ENCODE measurements around the gene SGCD.

SGCD gene

DNA sequence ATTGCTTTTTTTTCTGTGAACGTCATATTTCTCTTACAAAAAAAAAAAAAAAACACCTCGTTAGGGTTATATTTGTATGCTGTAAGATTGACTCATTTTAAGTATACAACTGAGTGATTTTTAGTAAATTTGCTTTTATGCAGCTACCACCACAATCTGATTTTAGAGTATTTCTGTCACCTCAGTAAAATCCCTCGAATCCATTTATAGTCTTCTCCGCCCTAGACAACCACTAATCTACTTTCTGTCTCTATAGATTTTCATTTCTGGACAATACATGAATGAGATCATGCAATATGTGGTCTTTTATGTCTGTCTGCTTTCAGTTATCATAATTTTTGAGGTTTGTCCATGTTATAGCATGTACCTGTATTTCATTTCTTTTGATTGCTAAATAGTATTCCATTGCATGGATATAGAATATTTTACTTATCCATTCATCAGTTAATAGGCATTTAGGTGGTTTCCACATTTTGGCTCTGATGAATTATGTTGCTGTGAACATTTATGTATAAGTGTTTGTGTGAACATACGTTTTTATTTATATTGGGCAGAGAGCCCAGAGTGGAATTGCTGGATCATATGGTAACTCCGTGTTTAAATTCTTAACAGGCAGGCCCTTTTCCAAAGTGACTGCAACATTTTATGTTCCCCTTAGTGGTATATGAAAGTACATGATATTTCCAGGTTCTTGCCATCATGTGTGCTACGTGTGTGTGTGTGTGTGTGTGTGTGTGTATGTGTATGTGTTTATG lies 171.4 kb downstream of the SGCD start:
- Histone ChIP-seq H3K4me3 (ENCODE audit: low read length) (no peak overlapping the region), H3K4me2 (ENCODE audit: low read length) (no peak overlapping the region), H3K27ac (ENCODE audit: low read depth, low read length) (no peak overlapping the region), H3K56ac (ENCODE audit: low read length) (no peak overlapping the region), H3K18ac (ENCODE audit: low read length) (no peak overlapping the region), H4K5ac (ENCODE audit: low read length) (no peak overlapping the region), H3K36me3 (ENCODE audit: control insufficient read depth, insufficient read depth, low read length) (no peaks in the 10 kb centered on the region), H2BK120ac (ENCODE audit: low read depth, low read length) (no peak overlapping the region), H3K27me3 (ENCODE audit: insufficient read depth, low read length, poor library complexity) (no peaks in the 10 kb centered on the region), H3K9ac (ENCODE audit: low read length) (no peak overlapping the region), H3K79me2 (ENCODE audit: control insufficient read depth, insufficient read depth, low read length) (no peaks in the 10 kb centered on the region), H3K23ac (ENCODE audit: low read length) (no peak overlapping the region), H3K4ac (ENCODE audit: low read depth, low read length) (no peak overlapping the region), H2AK5ac (ENCODE audit: low read length) (no peak overlapping the region), H3K79me1 (ENCODE audit: low read length) (no peaks in the 10 kb centered on the region), H2BK15ac (replicated peaks; ENCODE audit: low read depth) (no peak overlapping the region), H4K8ac (ENCODE audit: low read depth, low read length) (no peak overlapping the region), H3K4me1 (ENCODE audit: control insufficient read depth, low read depth, low read length) (no peaks in the 10 kb centered on the region), H2BK5ac (ENCODE audit: low read length) (no peak overlapping the region)
- DNase-seq = no peak
- no CpG with 5 or more reads among the region's 7 CpGs for WGBS (ENCODE audit: extremely low coverage, insufficient coverage, low lambda C conversion rate)

- no peak overlapping the region for H4K5ac ChIP-seq (ENCODE audit: low read length)
- H3K4me3 ChIP-seq (ENCODE audit: low read length) = no peak overlapping the region
- no peaks in the 10 kb centered on the region for H3K4me1 ChIP-seq (ENCODE audit: control insufficient read depth, low read depth, low read length)
- H3K27me3 ChIP-seq (ENCODE audit: insufficient read depth, low read length, poor library complexity) = no peaks in the 10 kb centered on the region
- H3K56ac ChIP-seq (ENCODE audit: low read length) = no peak overlapping the region
- no peak overlapping the region for H2BK15ac ChIP-seq (replicated peaks; ENCODE audit: low read depth)
- no peak for DNase-seq
- no peaks in the 10 kb centered on the region for H3K36me3 ChIP-seq (ENCODE audit: control insufficient read depth, insufficient read depth, low read length)
- H3K79me2 ChIP-seq (ENCODE audit: control insufficient read depth, insufficient read depth, low read length) = no peaks in the 10 kb centered on the region
- H2BK120ac ChIP-seq (ENCODE audit: low read depth, low read length) = no peak overlapping the region
- H3K18ac ChIP-seq (ENCODE audit: low read length) = no peak overlapping the region
- H2AK5ac ChIP-seq (ENCODE audit: low read length) = no peak overlapping the region
- no peak overlapping the region for H3K4ac ChIP-seq (ENCODE audit: low read depth, low read length)
- no peak overlapping the region for H3K9ac ChIP-seq (ENCODE audit: low read length)
- H2BK5ac ChIP-seq (ENCODE audit: low read length) = no peak overlapping the region
- no peaks in the 10 kb centered on the region for H3K79me1 ChIP-seq (ENCODE audit: low read length)
- H3K27ac ChIP-seq (ENCODE audit: low read depth, low read length) = no peak overlapping the region
- no peak overlapping the region for H4K8ac ChIP-seq (ENCODE audit: low read depth, low read length)
- H3K23ac ChIP-seq (ENCODE audit: low read length) = no peak overlapping the region
- WGBS (ENCODE audit: extremely low coverage, insufficient coverage, low lambda C conversion rate) = no CpG with 5 or more reads among the region's 5 CpGs
- no peak overlapping the region for H3K4me2 ChIP-seq (ENCODE audit: low read length)
These were observed 173.8 kb downstream of the SGCD start for GRCh38 chr5:156500755-156501154.

GRCh38 chr5:156505101-156505500 lies 178.1 kb downstream of the SGCD start:
- no peak overlapping the region for H2BK5ac ChIP-seq (ENCODE audit: low read length)
- no peak for DNase-seq
- no peak overlapping the region for H4K5ac ChIP-seq (ENCODE audit: low read length)
- no peaks in the 10 kb centered on the region for H3K79me1 ChIP-seq (ENCODE audit: low read length)
- no peak overlapping the region for H3K4me2 ChIP-seq (ENCODE audit: low read length)
- H3K4me1 ChIP-seq (ENCODE audit: control insufficient read depth, low read depth, low read length) = no peaks in the 10 kb centered on the region
- H3K56ac ChIP-seq (ENCODE audit: low read length) = no peak overlapping the region
- no peak overlapping the region for H4K8ac ChIP-seq (ENCODE audit: low read depth, low read length)
- H3K4me3 ChIP-seq (ENCODE audit: low read length) = no peak overlapping the region
- H3K79me2 ChIP-seq (ENCODE audit: control insufficient read depth, insufficient read depth, low read length) = no peaks in the 10 kb centered on the region
- no CpG with 5 or more reads among the region's 5 CpGs for WGBS (ENCODE audit: extremely low coverage, insufficient coverage, low lambda C conversion rate)
- no peak overlapping the region for H3K27ac ChIP-seq (ENCODE audit: low read depth, low read length)
- no peak overlapping the region for H3K23ac ChIP-seq (ENCODE audit: low read length)
- no peaks in the 10 kb centered on the region for H3K27me3 ChIP-seq (ENCODE audit: insufficient read depth, low read length, poor library complexity)
- H3K4ac ChIP-seq (ENCODE audit: low read depth, low read length) = no peak overlapping the region
- no peaks in the 10 kb centered on the region for H3K36me3 ChIP-seq (ENCODE audit: control insufficient read depth, insufficient read depth, low read length)
- H2AK5ac ChIP-seq (ENCODE audit: low read length) = no peak overlapping the region
- H2BK120ac ChIP-seq (ENCODE audit: low read depth, low read length) = no peak overlapping the region
- no peak overlapping the region for H3K9ac ChIP-seq (ENCODE audit: low read length)
- H2BK15ac ChIP-seq (replicated peaks; ENCODE audit: low read depth) = no peak overlapping the region
- no peak overlapping the region for H3K18ac ChIP-seq (ENCODE audit: low read length)

DNA sequence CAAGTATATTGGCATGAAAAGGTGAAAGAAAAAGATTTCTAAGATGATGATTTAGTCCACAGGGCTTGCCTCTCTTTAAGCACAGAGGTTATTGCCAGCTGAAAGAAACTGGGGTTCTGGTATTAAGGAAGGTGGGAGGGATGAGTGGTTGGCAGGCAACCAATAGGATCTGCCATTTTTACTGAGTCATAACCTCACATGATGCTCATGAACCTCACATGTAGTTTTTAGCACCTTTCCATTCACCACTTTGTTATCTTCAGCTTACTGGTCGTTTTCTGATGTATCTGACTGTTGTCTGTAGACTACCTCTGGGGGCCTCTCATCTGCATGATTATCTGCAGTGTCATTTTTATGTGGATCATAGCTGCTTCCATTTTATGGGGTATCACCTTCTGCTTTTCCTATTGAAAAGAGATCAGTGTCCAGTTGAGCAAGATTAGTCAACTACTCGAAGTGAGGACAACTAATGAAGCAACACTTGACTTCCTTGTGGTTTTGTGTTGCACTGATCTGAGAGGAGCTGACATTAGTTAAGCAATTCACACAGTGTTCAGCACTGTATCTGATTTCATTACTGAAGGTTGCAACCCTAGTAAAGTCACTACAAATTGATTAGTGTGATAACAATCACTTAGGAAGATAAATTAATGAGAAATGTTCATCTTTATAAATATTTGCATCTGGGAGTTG lies 186.3 kb downstream of the SGCD start:
- Histone ChIP-seq H2BK15ac (replicated peaks; ENCODE audit: low read depth) (no peak overlapping the region), H3K79me1 (ENCODE audit: low read length) (no peaks in the 10 kb centered on the region), H3K79me2 (ENCODE audit: control insufficient read depth, insufficient read depth, low read length) (no peaks in the 10 kb centered on the region), H3K4me2 (ENCODE audit: low read length) (no peak overlapping the region), H3K4ac (ENCODE audit: low read depth, low read length) (no peak overlapping the region), H3K23ac (ENCODE audit: low read length) (no peak overlapping the region), H3K18ac (ENCODE audit: low read length) (no peak overlapping the region), H2BK120ac (ENCODE audit: low read depth, low read length) (no peak overlapping the region), H2BK5ac (ENCODE audit: low read length) (no peak overlapping the region), H3K56ac (ENCODE audit: low read length) (no peak overlapping the region), H3K9ac (ENCODE audit: low read length) (no peak overlapping the region), H3K4me3 (ENCODE audit: low read length) (no peak overlapping the region), H2AK5ac (ENCODE audit: low read length) (no peak overlapping the region), H4K8ac (ENCODE audit: low read depth, low read length) (no peak overlapping the region), H3K27ac (ENCODE audit: low read depth, low read length) (no peak overlapping the region), H3K4me1 (ENCODE audit: control insufficient read depth, low read depth, low read length) (no peaks in the 10 kb centered on the region), H3K36me3 (ENCODE audit: control insufficient read depth, insufficient read depth, low read length) (no peaks in the 10 kb centered on the region), H3K27me3 (ENCODE audit: insufficient read depth, low read length, poor library complexity) (no peaks in the 10 kb centered on the region), H4K5ac (ENCODE audit: low read length) (no peak overlapping the region)
- no CpG with 5 or more reads among the region's 2 CpGs for WGBS (ENCODE audit: extremely low coverage, insufficient coverage, low lambda C conversion rate)
- no peak for DNase-seq

DNA sequence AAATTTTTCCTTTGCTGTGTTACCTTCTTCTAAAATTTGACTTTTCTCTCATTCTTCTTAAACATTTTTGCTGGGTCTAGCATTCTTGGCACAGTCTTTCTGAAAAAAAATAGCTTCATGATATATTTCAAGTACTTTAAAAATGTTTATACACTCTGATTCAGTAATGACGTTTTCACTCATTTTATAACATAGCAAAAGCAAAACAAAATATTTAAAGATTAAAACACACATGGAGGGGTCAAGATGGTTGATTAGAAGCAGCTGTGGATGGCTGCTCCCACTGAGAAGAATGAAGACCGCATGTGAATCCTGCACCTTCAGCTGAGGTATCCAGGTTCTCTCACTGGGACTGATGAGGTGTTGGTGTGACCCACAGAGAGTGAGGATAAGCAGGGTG lies 188.2 kb downstream of the SGCD start:
- DNase-seq = no peak
- H3K27ac ChIP-seq (ENCODE audit: low read depth, low read length) = no peak overlapping the region
- H3K4ac ChIP-seq (ENCODE audit: low read depth, low read length) = no peak overlapping the region
- no peak overlapping the region for H2AK5ac ChIP-seq (ENCODE audit: low read length)
- no peak overlapping the region for H3K4me2 ChIP-seq (ENCODE audit: low read length)
- no peak overlapping the region for H2BK15ac ChIP-seq (replicated peaks; ENCODE audit: low read depth)
- no peaks in the 10 kb centered on the region for H3K36me3 ChIP-seq (ENCODE audit: control insufficient read depth, insufficient read depth, low read length)
- H3K79me1 ChIP-seq (ENCODE audit: low read length) = no peaks in the 10 kb centered on the region
- no peak overlapping the region for H3K18ac ChIP-seq (ENCODE audit: low read length)
- no peak overlapping the region for H2BK5ac ChIP-seq (ENCODE audit: low read length)
- H3K56ac ChIP-seq (ENCODE audit: low read length) = no peak overlapping the region
- H2BK120ac ChIP-seq (ENCODE audit: low read depth, low read length) = no peak overlapping the region
- no peak overlapping the region for H4K8ac ChIP-seq (ENCODE audit: low read depth, low read length)
- no CpG with 5 or more reads among the region's 2 CpGs for WGBS (ENCODE audit: extremely low coverage, insufficient coverage, low lambda C conversion rate)
- H4K5ac ChIP-seq (ENCODE audit: low read length) = no peak overlapping the region
- no peaks in the 10 kb centered on the region for H3K79me2 ChIP-seq (ENCODE audit: control insufficient read depth, insufficient read depth, low read length)
- no peak overlapping the region for H3K9ac ChIP-seq (ENCODE audit: low read length)
- no peak overlapping the region for H3K23ac ChIP-seq (ENCODE audit: low read length)
- H3K27me3 ChIP-seq (ENCODE audit: insufficient read depth, low read length, poor library complexity) = no peaks in the 10 kb centered on the region
- no peaks in the 10 kb centered on the region for H3K4me1 ChIP-seq (ENCODE audit: control insufficient read depth, low read depth, low read length)
- no peak overlapping the region for H3K4me3 ChIP-seq (ENCODE audit: low read length)
